ENCODE results near the gene PRKAG2.

The PRKAG2 gene

GRCh38 chr7:151817315-151817690 is 59.6 kb downstream of the PRKAG2 start:
- DNase-seq (ENCODE audit: low spot score): no peak
- Histone ChIP-seq H3K14ac (ENCODE audit: low read length) (no peak overlapping the region), H4K8ac (ENCODE audit: low read depth, low read length) (no peak overlapping the region), H3K27ac (replicated peaks; ENCODE audit: low read length) (no peak overlapping the region), H3K27me3 (ENCODE audit: control insufficient read depth in 3 of 3, insufficient read depth in 3 of 3, low read depth in 1 of 3, low read length in 3 of 3) (peaks cover 0 to 83% (median 0%) of the 10 kb centered on the region in 3 experiments), H3K4me1 (ENCODE audit: control insufficient read depth in 2 of 2, insufficient read depth in 1 of 2, low read depth in 1 of 2, low read length in 2 of 2) (peaks cover 12 to 16% of the 10 kb centered on the region in 2 donors), H3K36me3 (replicated peaks in 1 of 2; ENCODE audit: control insufficient read depth in 2 of 2, insufficient read depth in 2 of 2, low read length in 2 of 2) (no peaks in the 10 kb centered on the region), H3K79me1 (ENCODE audit: low read depth, low read length) (no peaks in the 10 kb centered on the region), H3K4me2 (ENCODE audit: insufficient read depth, low read length, poor library complexity, severe bottlenecking) (no peak overlapping the region), H4K91ac (ENCODE audit: low read depth, low read length, poor library complexity) (no peak overlapping the region), H3K23ac (ENCODE audit: low read depth, low read length, poor library complexity) (no peak overlapping the region), H3K4ac (ENCODE audit: low read length) (no peak overlapping the region), H3K4me3 (ENCODE audit: low read length in 2 of 2) (no peak overlapping the region), H3K18ac (ENCODE audit: low read length) (no peak overlapping the region), H2BK120ac (ENCODE audit: low read depth, low read length) (no peak overlapping the region), H2BK15ac (ENCODE audit: low read length) (no peak overlapping the region), H2AFZ (ENCODE audit: low read length) (no peak overlapping the region), H3K9me3 (replicated peaks in 1 of 2; ENCODE audit: control insufficient read depth in 2 of 2, insufficient read depth in 1 of 2, low read depth in 1 of 2, low read length in 2 of 2) (no peaks in the 10 kb centered on the region), H2BK12ac (ENCODE audit: low read length) (no peak overlapping the region), H2BK5ac (ENCODE audit: low read length) (no peak overlapping the region), H2AK5ac (ENCODE audit: low read depth, low read length) (no peak overlapping the region), H3K9ac (ENCODE audit: low read depth, low read length, poor library complexity) (no peak overlapping the region)
- WGBS, 2 donors (ENCODE audit: extremely low coverage in 2 of 2, insufficient read length in 2 of 2, insufficient replicate concordance in 1 of 2): no CpG with 5 or more reads among the region's 4 CpGs

GRCh38 chr7:151816562-151817314 is 60.2 kb downstream of the PRKAG2 start:
- Histone ChIP-seq H2BK12ac (ENCODE audit: low read length) (no peak overlapping the region), H3K14ac (ENCODE audit: low read length) (no peak overlapping the region), H2BK15ac (ENCODE audit: low read length) (no peak overlapping the region), H3K9ac (ENCODE audit: low read depth, low read length, poor library complexity) (no peak overlapping the region), H3K27ac (replicated peaks; ENCODE audit: low read length) (no peak overlapping the region), H3K4me2 (ENCODE audit: insufficient read depth, low read length, poor library complexity, severe bottlenecking) (no peak overlapping the region), H3K79me1 (ENCODE audit: low read depth, low read length) (no peaks in the 10 kb centered on the region), H2BK120ac (ENCODE audit: low read depth, low read length) (no peak overlapping the region), H2AFZ (ENCODE audit: low read length) (no peak overlapping the region), H3K36me3 (replicated peaks in 1 of 2; ENCODE audit: control insufficient read depth in 2 of 2, insufficient read depth in 2 of 2, low read length in 2 of 2) (no peaks in the 10 kb centered on the region), H3K4ac (ENCODE audit: low read length) (no peak overlapping the region), H2AK5ac (ENCODE audit: low read depth, low read length) (no peak overlapping the region), H3K27me3 (ENCODE audit: control insufficient read depth in 3 of 3, insufficient read depth in 3 of 3, low read depth in 1 of 3, low read length in 3 of 3) (peaks cover 0 to 86% (median 0%) of the 10 kb centered on the region in 3 experiments), H3K4me1 (ENCODE audit: control insufficient read depth in 2 of 2, insufficient read depth in 1 of 2, low read depth in 1 of 2, low read length in 2 of 2) (peaks cover 12 to 16% of the 10 kb centered on the region in 2 donors), H3K4me3 (ENCODE audit: low read length in 2 of 2) (no peak overlapping the region), H4K91ac (ENCODE audit: low read depth, low read length, poor library complexity) (no peak overlapping the region), H3K23ac (ENCODE audit: low read depth, low read length, poor library complexity) (no peak overlapping the region), H4K8ac (ENCODE audit: low read depth, low read length) (no peak overlapping the region), H3K9me3 (replicated peaks in 1 of 2; ENCODE audit: control insufficient read depth in 2 of 2, insufficient read depth in 1 of 2, low read depth in 1 of 2, low read length in 2 of 2) (no peaks in the 10 kb centered on the region), H3K18ac (ENCODE audit: low read length) (no peak overlapping the region), H2BK5ac (ENCODE audit: low read length) (no peak overlapping the region)
- no peak for DNase-seq (ENCODE audit: low spot score)
- WGBS, 2 donors (ENCODE audit: extremely low coverage in 2 of 2, insufficient read length in 2 of 2, insufficient replicate concordance in 1 of 2): no CpG with 5 or more reads among the region's 20 CpGs

- no peak overlapping the region for H2BK15ac ChIP-seq (ENCODE audit: low read length)
- H3K79me1 ChIP-seq (ENCODE audit: low read depth, low read length): no peaks in the 10 kb centered on the region
- no peaks in the 10 kb centered on the region for H3K36me3 ChIP-seq (replicated peaks in 1 of 2; ENCODE audit: control insufficient read depth in 2 of 2, insufficient read depth in 2 of 2, low read length in 2 of 2)
- no peak overlapping the region for H3K18ac ChIP-seq (ENCODE audit: low read length)
- DNase-seq (ENCODE audit: low spot score): no peak
- no peaks in the 10 kb centered on the region for H3K9me3 ChIP-seq (replicated peaks in 1 of 2; ENCODE audit: control insufficient read depth in 2 of 2, insufficient read depth in 1 of 2, low read depth in 1 of 2, low read length in 2 of 2)
- H3K23ac ChIP-seq (ENCODE audit: low read depth, low read length, poor library complexity): peak overlapping the region; percentile 13
- peaks cover 0 to 91% (median 0%) of the 10 kb centered on the region in 3 experiments for H3K27me3 ChIP-seq (ENCODE audit: control insufficient read depth in 3 of 3, insufficient read depth in 3 of 3, low read depth in 1 of 3, low read length in 3 of 3)
- H2BK5ac ChIP-seq (ENCODE audit: low read length): no peak overlapping the region
- H2BK12ac ChIP-seq (ENCODE audit: low read length): no peak overlapping the region
- H2BK120ac ChIP-seq (ENCODE audit: low read depth, low read length): no peak overlapping the region
- H3K4me2 ChIP-seq (ENCODE audit: insufficient read depth, low read length, poor library complexity, severe bottlenecking): no peak overlapping the region
- no peak overlapping the region for H4K8ac ChIP-seq (ENCODE audit: low read depth, low read length)
- H3K14ac ChIP-seq (ENCODE audit: low read length): no peak overlapping the region
- H3K4me3 ChIP-seq (ENCODE audit: low read length in 2 of 2): no peak overlapping the region
- no peak overlapping the region for H2AFZ ChIP-seq (ENCODE audit: low read length)
- H2AK5ac ChIP-seq (ENCODE audit: low read depth, low read length): no peak overlapping the region
- H3K4ac ChIP-seq (ENCODE audit: low read length): no peak overlapping the region
- peaks cover 12 to 16% of the 10 kb centered on the region in 2 donors for H3K4me1 ChIP-seq (ENCODE audit: control insufficient read depth in 2 of 2, insufficient read depth in 1 of 2, low read depth in 1 of 2, low read length in 2 of 2)
- no CpG with 5 or more reads among the region's 5 CpGs for WGBS, 2 donors (ENCODE audit: extremely low coverage in 2 of 2, insufficient read length in 2 of 2, insufficient replicate concordance in 1 of 2)
- no peak overlapping the region for H3K9ac ChIP-seq (ENCODE audit: low read depth, low read length, poor library complexity)
- no peak overlapping the region for H3K27ac ChIP-seq (replicated peaks; ENCODE audit: low read length)
- H4K91ac ChIP-seq (ENCODE audit: low read depth, low read length, poor library complexity): no peak overlapping the region
Measured at GRCh38 chr7:151815419-151815818, 61.5 kb downstream of the PRKAG2 start.

- Histone ChIP-seq H3K4ac (ENCODE audit: low read length) (no peak overlapping the region), H2AFZ (ENCODE audit: low read length) (peak overlapping the region; percentile 45), H2BK12ac (ENCODE audit: low read length) (no peak overlapping the region), H2BK15ac (ENCODE audit: low read length) (no peak overlapping the region), H3K23ac (ENCODE audit: low read depth, low read length, poor library complexity) (no peak overlapping the region), H3K36me3 (replicated peaks in 1 of 2; ENCODE audit: control insufficient read depth in 2 of 2, insufficient read depth in 2 of 2, low read length in 2 of 2) (no peaks in the 10 kb centered on the region), H3K9ac (ENCODE audit: low read depth, low read length, poor library complexity) (no peak overlapping the region), H3K27ac (replicated peaks; ENCODE audit: low read length) (no peak overlapping the region), H3K79me1 (ENCODE audit: low read depth, low read length) (no peaks in the 10 kb centered on the region), H3K4me3 (ENCODE audit: low read length in 2 of 2) (peak overlapping the region in 1 of 2 donors; percentile 33), H3K27me3 (ENCODE audit: control insufficient read depth in 3 of 3, insufficient read depth in 3 of 3, low read depth in 1 of 3, low read length in 3 of 3) (peaks cover 0 to 92% (median 0%) of the 10 kb centered on the region in 3 experiments), H4K91ac (ENCODE audit: low read depth, low read length, poor library complexity) (no peak overlapping the region), H3K18ac (ENCODE audit: low read length) (peak overlapping the region; percentile 40), H3K9me3 (replicated peaks in 1 of 2; ENCODE audit: control insufficient read depth in 2 of 2, insufficient read depth in 1 of 2, low read depth in 1 of 2, low read length in 2 of 2) (no peaks in the 10 kb centered on the region), H2BK5ac (ENCODE audit: low read length) (no peak overlapping the region), H2BK120ac (ENCODE audit: low read depth, low read length) (no peak overlapping the region), H3K4me2 (ENCODE audit: insufficient read depth, low read length, poor library complexity, severe bottlenecking) (peak overlapping the region; percentile 56), H4K8ac (ENCODE audit: low read depth, low read length) (no peak overlapping the region), H3K4me1 (ENCODE audit: control insufficient read depth in 2 of 2, insufficient read depth in 1 of 2, low read depth in 1 of 2, low read length in 2 of 2) (peaks cover 12 to 16% of the 10 kb centered on the region in 2 donors), H3K14ac (ENCODE audit: low read length) (no peak overlapping the region), H2AK5ac (ENCODE audit: low read depth, low read length) (no peak overlapping the region)
- no CpG with 5 or more reads among the region's 18 CpGs for WGBS, 2 donors (ENCODE audit: extremely low coverage in 2 of 2, insufficient read length in 2 of 2, insufficient replicate concordance in 1 of 2)
- DNase-seq (ENCODE audit: low spot score): peak; percentile 21
Measured at GRCh38 chr7:151814400-151815009, 62.4 kb downstream of the PRKAG2 start.
